Esophagus squamous epithelium (tissue), 5 donors: ENCODE data around the gene MPIG6B. TPM values are rescaled to one million over a fixed set of nuclear protein-coding genes. Genes with fewer than 3 reads are reported as not detected.

Source experiments
- DNase-seq: peaks from one replicate; lab custom pipeline; 2025; lab: John Stamatoyannopoulos, UW
- H3K27ac ChIP-seq, 4 donors: fragments of 200-600 bp; sonication (generic); one replicate each; pipeline ENCODE4 v1.5.1; 2016 to 2019; ENCODE audit warnings: mild to moderate bottlenecking in 1 of 4
- H3K27me3 ChIP-seq, 4 donors: fragments of 200-600 bp; sonication (generic); 1 replicate in 3 of 4; 2 replicates in 1 of 4; pipeline versions ENCODE4 v1.5.1 to v1.6.0; 2017 to 2021; ENCODE audit warnings: antibody characterized with exemption in 1 of 4
- H3K36me3 ChIP-seq, 3 donors: fragments of 200-600 bp; sonication (generic); one replicate each; pipeline ENCODE4 v1.5.1; 2016 to 2019
- H3K4me1 ChIP-seq, 3 donors: fragments of 200-600 bp; sonication (generic); one replicate each; pipeline ENCODE4 v1.5.1; 2017 to 2019
- H3K4me3 ChIP-seq, 4 donors: fragments of 200-600 bp; sonication (generic); 1 replicate in 3 of 4; 2 replicates in 1 of 4; pipeline ENCODE4 v1.5.1; 2016 to 2019; ENCODE audit warnings: mild to moderate bottlenecking in 2 of 4, moderate library complexity in 1 of 4
- H3K9me3 ChIP-seq, 3 donors: fragments of 200-600 bp; sonication (generic); one replicate each; pipeline ENCODE4 v1.5.1; 2016 to 2019
- POLR2A ChIP-seq, 4 donors: fragments of 450-650 bp; IDR thresholded peaks; one replicate each; pipeline ENCODE4 v1.6.1; 2017; ENCODE audit warnings: antibody characterized with exemption in 4 of 4, mild to moderate bottlenecking in 4 of 4, moderate library complexity in 3 of 4
- WGBS, 2 donors: methylation state at CpG; one replicate each; pipeline ENCODE4 v1.1.5; 2018; 5-methylcytosine and 5-hydroxymethylcytosine counted together
- intact Hi-C: fragments of 100-400 bp; cut with DNase I; formaldehyde crosslinking; loops from one replicate; pipeline ENCODE4 v1.15.0; 2022
- total RNA-seq, 4 donors: library from RNA; depleted of rRNA; stranded (reverse); fragments of >200 nt; gene quantifications; one replicate each; pipeline ENCODE4 v1.1.0, GENCODE V29; 2016
- TF ChIP-seq, protein P1 (sequence below), 6 experiments: fragments of 450-650 bp in 4 of 6; fragments of 200-600 bp in 2 of 6; sonication (generic) in 2 of 6; IDR thresholded peaks; one replicate each; pipeline ENCODE4 v1.5.1; 2016 to 2019; ENCODE audit warnings: antibody characterized with exemption in 6 of 6, mild to moderate bottlenecking in 4 of 6, moderate library complexity in 4 of 6
- donor health status: DM: yes; HTN: yes; CAD: no.

MPIG6B gene
- total RNA-seq, 4 donors from 2014 or later, result 0.12 to 1.4 (median 0.73) TPM

DNA sequence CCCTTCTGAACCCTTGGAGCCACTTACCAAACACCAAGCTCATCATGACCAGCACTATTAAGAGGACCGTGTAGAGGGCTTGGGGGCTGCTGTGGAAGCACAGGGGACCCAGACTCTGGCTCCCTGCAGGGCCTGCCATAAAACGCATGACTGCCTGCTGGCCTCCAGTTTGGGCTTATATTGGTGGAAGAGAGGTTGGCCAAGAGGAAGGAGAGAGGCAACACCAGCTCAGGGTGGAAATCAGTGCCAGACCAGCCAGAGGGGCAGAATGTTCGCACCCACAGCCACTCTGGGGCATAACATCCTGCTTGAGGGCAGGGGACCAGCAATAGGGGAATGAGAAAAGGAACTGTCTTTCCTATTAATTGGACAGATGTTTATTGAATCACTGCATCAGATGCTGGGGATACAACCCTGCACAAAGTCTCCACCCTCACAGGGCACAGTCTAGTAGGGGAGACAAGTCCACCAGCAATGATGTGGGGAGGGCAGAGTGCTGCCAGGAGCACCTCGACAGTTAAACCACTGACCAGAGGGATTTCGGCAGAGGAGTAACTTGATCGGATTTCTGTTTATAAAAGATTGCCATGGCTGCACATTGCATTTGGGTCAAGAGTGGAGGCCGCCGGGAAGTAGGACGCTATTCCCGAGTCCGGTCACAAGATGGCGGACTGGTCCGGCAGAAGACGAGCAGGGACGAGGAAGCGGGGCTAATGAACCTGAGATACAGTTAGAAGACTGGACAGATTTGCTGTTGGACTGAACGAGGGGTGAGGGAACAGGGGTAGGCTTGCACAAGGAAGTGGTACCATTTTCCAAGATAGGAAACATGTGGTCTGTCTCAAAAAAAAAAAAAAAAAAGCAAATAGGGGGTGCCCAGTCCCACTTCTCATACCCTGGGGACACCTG lies 42.7 kb upstream of the MPIG6B start, which contains the start of gene LY6G5C:
TSS of gene LY6G5C (minus strand) at position 842 of the 909 bp plus-strand sequence. CDS start at position 148, 694 bp downstream.
- WGBS, 2 donors, result 5 to 6% methylated on average over 15 of the region's 17 CpGs
- peak within 1 kb of the TSS; percentile 43 to 69 (median 62) for H3K4me3 ChIP-seq
- no peaks in the 10 kb centered on the region for H3K9me3 ChIP-seq

DNA sequence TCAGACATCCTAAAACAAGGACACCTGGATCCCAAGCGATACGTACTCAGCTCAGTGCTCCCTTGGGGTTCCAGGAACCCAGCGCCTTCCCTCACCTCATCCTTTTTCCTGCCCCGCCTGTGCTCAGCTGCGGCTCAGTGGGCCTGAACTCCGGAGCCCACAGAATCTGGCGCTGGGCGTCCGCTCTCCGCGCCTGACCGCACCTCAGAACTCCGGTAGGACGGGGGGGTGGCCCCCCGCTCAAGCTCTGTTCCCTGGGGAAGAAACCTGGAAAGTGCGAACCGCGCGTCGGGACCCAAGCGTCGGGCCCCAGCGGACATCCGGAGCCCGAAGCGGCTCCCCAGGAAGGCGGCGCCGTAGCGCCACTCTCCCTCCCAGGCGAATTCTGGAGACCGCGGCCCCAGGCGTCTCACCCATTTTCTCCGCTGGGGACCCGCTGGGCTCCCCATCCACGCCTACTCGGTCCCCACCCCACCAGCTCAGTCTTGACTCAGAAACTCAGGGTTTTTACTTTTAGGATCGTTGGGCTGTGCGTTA lies 42.0 kb upstream of the MPIG6B start:
- no peaks in the 10 kb centered on the region for H3K27me3 ChIP-seq
- peaks cover 4 to 36% (median 16%) of the 10 kb centered on the region in 3 donors for H3K4me1 ChIP-seq
- peak overlapping the region; percentile 65 to 85 (median 74) for H3K27ac ChIP-seq
- TF ChIP-seq, protein P1, sequence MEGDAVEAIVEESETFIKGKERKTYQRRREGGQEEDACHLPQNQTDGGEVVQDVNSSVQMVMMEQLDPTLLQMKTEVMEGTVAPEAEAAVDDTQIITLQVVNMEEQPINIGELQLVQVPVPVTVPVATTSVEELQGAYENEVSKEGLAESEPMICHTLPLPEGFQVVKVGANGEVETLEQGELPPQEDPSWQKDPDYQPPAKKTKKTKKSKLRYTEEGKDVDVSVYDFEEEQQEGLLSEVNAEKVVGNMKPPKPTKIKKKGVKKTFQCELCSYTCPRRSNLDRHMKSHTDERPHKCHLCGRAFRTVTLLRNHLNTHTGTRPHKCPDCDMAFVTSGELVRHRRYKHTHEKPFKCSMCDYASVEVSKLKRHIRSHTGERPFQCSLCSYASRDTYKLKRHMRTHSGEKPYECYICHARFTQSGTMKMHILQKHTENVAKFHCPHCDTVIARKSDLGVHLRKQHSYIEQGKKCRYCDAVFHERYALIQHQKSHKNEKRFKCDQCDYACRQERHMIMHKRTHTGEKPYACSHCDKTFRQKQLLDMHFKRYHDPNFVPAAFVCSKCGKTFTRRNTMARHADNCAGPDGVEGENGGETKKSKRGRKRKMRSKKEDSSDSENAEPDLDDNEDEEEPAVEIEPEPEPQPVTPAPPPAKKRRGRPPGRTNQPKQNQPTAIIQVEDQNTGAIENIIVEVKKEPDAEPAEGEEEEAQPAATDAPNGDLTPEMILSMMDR (IDR thresholded peaks at IDR 0.05), result peak in 3 of 6 experiments; percentile 13 to 31 (median 23)
- TF ChIP-seq POLR2A (IDR thresholded peaks at IDR 0.05), result peak in 1 of 4 donors; percentile 21
- H3K4me3 ChIP-seq, result peak overlapping the region; percentile 43 to 69 (median 62)
- intact Hi-C loops, result loop anchor here (10.0 kb wide), 1 partner anchor 154 kb away; no protein-coding TSS in a partner anchor
- DNase-seq, result no peak
- WGBS, 2 donors, result 0 to 2% methylated on average over 16 to 17 of the region's 40 CpGs
- H3K36me3 ChIP-seq, result peaks cover 0 to 19% (median 6%) of the 10 kb centered on the region in 3 donors
- no peaks in the 10 kb centered on the region for H3K9me3 ChIP-seq

More for the DNA sequence above, 42.7 kb upstream of the MPIG6B start, which contains the start of gene LY6G5C:
- Histone ChIP-seq H3K27me3 (no peaks in the 10 kb centered on the region), H3K4me1 (peaks cover 4 to 36% (median 16%) of the 10 kb centered on the region in 3 donors), H3K36me3 (peaks cover 0 to 14% (median 0%) of the 10 kb centered on the region in 3 donors), H3K27ac (peak within 1 kb of the TSS; percentile 65 to 85 (median 74))
- DNase-seq, result peak; percentile 33
- no peak for TF ChIP-seq POLR2A (IDR thresholded peaks at IDR 0.05)
- TF ChIP-seq, protein P1 (IDR thresholded peaks at IDR 0.05), result peak; percentile 38 to 85 (median 73)
- intact Hi-C loops, result loop anchor here (10.0 kb wide), 1 partner anchor 154 kb away; no protein-coding TSS in a partner anchor

DNA sequence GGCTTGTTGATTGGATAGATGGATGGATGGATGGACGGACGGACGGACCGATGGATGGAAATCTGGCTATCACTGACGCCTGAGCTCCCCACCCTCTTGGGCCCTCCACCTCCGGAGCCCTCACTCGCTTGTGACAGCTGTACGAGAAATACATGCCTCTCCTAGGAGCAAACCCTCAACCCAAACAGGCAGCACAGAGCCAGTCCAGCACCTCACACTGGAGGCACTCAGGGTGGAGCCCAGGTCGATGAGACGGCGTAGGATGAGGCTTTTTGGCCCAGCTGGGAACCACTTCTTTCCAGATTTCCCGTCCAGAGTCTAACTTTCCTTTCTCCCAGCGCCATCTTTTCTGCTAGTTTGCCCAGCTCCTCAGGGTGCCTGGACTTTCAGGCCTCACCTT lies 39.6 kb upstream of the MPIG6B start:
- 64 to 78% methylated on average over 13 of the region's 13 CpGs for WGBS, 2 donors
- DNase-seq, result no peak
- peaks cover 8 to 43% (median 22%) of the 10 kb centered on the region in 3 donors for H3K36me3 ChIP-seq
- no peaks in the 10 kb centered on the region for H3K9me3 ChIP-seq
- peaks cover 4 to 36% (median 16%) of the 10 kb centered on the region in 3 donors for H3K4me1 ChIP-seq
- H3K27ac ChIP-seq, result peak overlapping the region in 1 of 4 donors; percentile 25
- intact Hi-C loops, result loop anchor here (10.0 kb wide), 1 partner anchor 151 kb away; no protein-coding TSS in a partner anchor
- peak overlapping the region in 2 of 4 donors; percentile 28 to 50 for H3K4me3 ChIP-seq
- TF ChIP-seq, protein P1 (IDR thresholded peaks at IDR 0.05), result no peak
- no peak for TF ChIP-seq POLR2A (IDR thresholded peaks at IDR 0.05)
- no peaks in the 10 kb centered on the region for H3K27me3 ChIP-seq

DNA sequence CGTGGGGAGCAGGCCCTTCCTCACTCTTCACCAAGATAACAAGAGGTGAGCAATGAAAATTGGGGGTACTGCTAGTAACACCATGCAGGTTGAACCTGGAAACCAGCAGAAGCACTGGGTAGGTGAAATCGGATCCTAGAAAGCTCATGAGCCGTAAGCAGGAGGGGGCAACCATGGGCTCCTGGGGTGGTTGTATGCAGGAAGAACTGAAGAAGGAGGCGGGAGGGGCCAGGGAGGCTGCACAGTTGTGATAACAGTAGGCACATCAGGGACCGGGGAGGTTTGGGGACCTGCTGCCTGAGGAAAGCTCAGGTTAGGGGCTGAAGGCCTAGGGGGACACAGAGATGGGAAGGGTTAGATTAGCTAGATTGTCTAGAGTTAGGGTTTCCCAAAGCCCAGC lies 36.7 kb upstream of the MPIG6B start:
- intact Hi-C loops, result loop anchor here (10.0 kb wide), 1 partner anchor 148 kb away; no protein-coding TSS in a partner anchor
- peaks cover 4 to 20% (median 4%) of the 10 kb centered on the region in 3 donors for H3K4me1 ChIP-seq
- H3K9me3 ChIP-seq, result no peaks in the 10 kb centered on the region
- no peak for TF ChIP-seq POLR2A (IDR thresholded peaks at IDR 0.05)
- TF ChIP-seq, protein P1 (IDR thresholded peaks at IDR 0.05), result no peak
- DNase-seq, result no peak
- H3K27me3 ChIP-seq, result no peaks in the 10 kb centered on the region
- H3K27ac ChIP-seq, result no peak overlapping the region
- 70 to 80% methylated on average over 5 of the region's 5 CpGs for WGBS, 2 donors
- H3K36me3 ChIP-seq, result peaks cover 16 to 72% (median 48%) of the 10 kb centered on the region in 3 donors
- no peak overlapping the region for H3K4me3 ChIP-seq
